Thymus (tissue), 2 donors: ENCODE data around the gene GKN2. TPM values are rescaled to one million over a fixed set of nuclear protein-coding genes. Genes with fewer than 3 reads are reported as not detected.

ENCODE experiments used
- polyA plus RNA-seq: library from polyadenylated mRNA; stranded (reverse); fragments of 200-250 nt; gene quantifications from one replicate; pipeline ENCODE4 v1.2.3, GENCODE V29; 2013
- total RNA-seq: library from RNA; stranded (reverse); fragments of 120-200 nt; gene quantifications from one replicate; pipeline ENCODE4 v1.2.4, GENCODE V29; 2013
- donor health status: healthy.

The GKN2 gene
- total and polyA plus RNA-seq, 2 donors: 0.24 to 0.75 TPM

Other genes with a start within 250 kb of the GKN2 start
- 32.2 TPM for gene ARHGAP25, start 218.1 kb downstream of the GKN2 start, total RNA-seq
- gene ARHGAP25, start 218.1 kb downstream of the GKN2 start, polyA plus RNA-seq: 31.7 TPM
- gene BMP10, start 81.5 kb downstream of the GKN2 start, total RNA-seq: 0.14 TPM
- 0.02 TPM for gene BMP10, start 81.5 kb downstream of the GKN2 start, polyA plus RNA-seq
- gene GKN1, start 21.7 kb upstream of the GKN2 start, total RNA-seq: 1.4 TPM
- gene GKN1, start 21.7 kb upstream of the GKN2 start, polyA plus RNA-seq: 11.5 TPM
- gene ANTXR1, start 60.3 kb upstream of the GKN2 start, total RNA-seq: 4.4 TPM
- 7.3 TPM for gene ANTXR1, start 60.3 kb upstream of the GKN2 start, polyA plus RNA-seq